ENCODE data around the gene NCOA4.
A peak's percentile ranks its signal among the peaks of the same experiment; 100 is the strongest.
"Not testable (repeated sequence)": the region's sequence is repeated elsewhere in the genome, so short reads cannot be mapped to it uniquely, and the experiment has no call there.

The NCOA4 gene

DNA sequence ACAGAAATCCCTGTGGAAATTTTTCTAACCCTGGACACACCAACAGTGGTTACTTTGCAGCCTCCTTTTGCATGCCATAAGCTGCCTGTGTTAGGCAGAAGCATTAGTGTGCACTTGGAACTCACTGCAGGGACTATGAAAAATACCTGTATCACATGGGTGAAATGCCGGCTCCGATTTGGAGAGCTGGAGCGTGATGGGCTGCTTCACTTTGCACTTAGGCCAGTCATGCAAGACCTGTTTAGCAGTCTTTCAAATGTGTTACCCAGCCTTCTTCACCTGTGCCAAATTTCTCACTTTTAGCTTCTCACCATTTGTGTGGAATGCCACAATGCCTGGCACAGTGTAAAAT is 11.3 kb downstream of the NCOA4 start:
- DNase-seq, result no peak

DNA sequence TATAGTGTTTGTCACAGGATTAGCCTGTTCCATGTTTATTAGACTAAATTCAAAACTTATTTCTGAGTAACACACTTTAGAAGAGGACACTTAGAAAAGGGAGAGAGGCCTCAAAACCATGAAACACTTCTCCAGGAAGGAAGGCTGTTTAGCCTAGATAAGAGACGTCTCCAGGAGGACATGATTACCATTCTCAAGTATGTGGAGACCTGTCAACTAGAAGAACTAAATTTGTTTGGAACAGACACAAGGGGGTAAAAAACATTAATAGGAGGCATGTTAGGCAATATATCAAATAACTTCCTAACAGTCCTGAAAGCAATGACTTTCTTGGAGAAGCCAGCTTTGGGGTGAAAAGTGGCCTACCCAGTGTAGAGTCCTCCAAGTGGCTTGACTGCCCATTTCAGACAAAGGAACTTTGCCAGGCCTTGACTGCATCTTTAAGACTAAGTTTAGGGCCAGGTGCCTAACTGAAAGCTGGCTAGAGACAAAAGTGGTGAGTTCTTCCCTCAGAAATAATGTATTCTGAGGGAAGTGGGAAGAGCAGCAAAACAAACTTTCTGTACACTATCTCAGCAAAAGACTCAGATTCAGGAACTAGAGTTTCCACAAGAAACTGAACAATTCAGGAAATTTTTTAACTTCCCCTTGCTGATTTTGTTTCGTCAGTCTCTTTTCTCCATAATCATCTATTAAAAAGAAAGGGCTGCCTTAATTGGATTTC is 11.8 kb downstream of the NCOA4 start:
- DNase-seq, result no peak

DNA sequence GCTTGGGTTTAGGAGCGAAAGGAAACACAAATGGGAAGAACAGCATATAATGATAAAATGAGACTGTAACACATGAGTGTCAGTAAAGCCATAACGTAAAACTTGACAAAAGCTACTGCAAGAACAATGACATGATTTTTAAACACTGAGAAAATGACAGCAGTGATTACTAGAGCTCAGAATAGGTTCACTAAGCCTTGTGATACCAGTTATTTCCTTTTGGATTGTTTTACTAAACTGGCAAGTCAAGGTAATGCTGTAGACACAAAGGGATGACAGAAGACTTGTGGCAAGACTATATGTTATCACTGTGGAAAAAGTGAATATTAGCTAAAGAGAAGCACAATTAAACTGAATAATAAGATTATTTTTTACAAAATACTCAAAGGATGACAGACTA is 12.7 kb downstream of the NCOA4 start:
- DNase-seq, result no peak

DNA sequence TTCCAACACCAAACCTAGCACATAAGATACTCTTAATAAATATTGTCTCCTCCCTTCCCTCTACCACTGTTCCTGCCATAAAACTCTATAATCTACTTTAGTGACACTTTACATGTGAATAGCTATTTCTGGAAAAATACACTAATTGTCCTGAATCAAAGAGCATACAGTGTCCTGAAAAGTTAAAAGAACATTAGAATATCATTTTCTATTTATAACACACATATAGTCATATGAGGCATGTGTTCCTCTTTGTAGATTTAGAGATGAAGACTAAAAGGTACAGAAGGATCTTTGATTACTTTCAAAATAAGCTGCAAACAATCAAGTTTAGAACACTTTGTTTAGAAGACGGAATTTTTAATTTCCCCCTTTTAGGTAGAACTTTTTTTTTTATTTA is 13.6 kb downstream of the NCOA4 start:
- DNase-seq, result no peak

GRCh38 chr10:46016190-46016589 is 14.2 kb downstream of the NCOA4 start:
- no peak for DNase-seq

DNA sequence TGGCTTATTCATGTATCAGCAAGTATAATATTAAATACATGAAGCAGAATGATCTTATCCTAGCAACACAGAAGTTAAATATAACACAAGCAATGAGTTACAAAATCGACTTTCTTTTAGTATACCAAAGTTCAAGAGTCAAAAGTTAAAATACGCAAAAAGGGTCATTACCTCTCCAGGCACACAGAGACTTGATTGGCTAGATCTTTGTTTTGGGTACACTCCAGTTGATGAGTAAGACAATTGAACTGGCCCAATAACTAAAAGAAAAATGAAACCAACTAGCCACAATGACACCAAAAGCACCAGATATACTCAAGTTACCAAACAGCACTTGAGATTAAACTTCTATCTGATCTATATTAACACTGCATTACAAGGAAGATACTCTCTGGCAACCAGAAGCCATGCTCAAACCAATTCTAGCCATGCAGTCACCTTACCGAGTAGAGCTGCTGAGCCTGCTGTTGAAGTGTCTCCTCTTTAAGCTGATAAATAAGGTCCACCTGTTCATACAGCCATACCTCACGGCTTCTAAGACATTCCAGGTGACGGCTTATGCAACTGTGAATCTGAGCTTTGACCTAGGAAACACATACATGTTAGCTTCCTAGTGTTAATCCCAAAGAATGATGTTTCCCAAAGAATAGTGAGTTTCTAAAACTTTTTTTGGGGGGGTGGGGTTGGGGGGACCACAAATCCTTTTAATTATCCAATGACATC is 15.6 kb downstream of the NCOA4 start:
- DNase-seq, result no peak

GRCh38 chr10:46014206-46014605 is 16.2 kb downstream of the NCOA4 start:
- DNase-seq, result no peak

DNA sequence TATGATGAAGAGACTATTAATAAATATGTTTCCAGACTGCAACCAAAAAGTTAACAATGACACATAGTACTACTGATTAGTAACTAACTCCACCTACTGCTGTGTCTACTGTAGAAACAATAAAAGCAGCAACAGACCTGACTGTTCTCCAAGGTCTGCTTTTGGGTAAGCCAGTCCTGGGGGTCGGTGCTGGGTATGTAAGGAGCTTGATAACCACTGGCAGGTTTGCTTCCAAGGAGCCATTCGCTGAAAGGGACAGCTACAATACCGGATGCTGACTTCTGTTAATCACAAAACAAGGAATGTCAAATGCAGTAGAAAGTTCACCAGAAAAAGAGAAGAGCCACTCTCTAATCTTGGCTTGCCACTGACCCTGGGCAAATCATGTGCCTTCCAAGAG is 17.7 kb downstream of the NCOA4 start:
- no peak for DNase-seq

DNA sequence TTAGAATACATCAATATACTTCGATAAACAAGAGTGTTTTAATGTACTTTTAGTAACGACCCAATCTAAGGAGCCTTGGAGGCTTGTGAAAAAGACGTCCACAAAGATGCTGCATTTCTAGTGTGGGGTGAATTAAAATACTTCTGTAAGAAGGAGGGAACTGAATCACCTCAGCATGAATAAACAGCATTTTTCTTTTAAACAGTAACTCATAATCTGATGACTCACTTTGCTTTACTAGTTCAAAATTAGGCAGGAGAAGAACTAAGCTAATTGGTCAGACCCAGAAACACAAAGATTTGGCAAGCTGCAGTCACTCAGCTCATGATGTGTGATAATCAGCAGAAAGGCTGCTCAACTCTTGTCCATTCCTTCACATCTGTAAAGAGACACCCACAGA is 24.2 kb downstream of the NCOA4 start:
- no peak for DNase-seq

GRCh38 chr10:46005383-46005782 is 25.0 kb downstream of the NCOA4 start:
- DNase-seq, result no peak

- no peak for DNase-seq
Measured at GRCh38 chr10:46004963-46005362, 25.5 kb downstream of the NCOA4 start.

DNA sequence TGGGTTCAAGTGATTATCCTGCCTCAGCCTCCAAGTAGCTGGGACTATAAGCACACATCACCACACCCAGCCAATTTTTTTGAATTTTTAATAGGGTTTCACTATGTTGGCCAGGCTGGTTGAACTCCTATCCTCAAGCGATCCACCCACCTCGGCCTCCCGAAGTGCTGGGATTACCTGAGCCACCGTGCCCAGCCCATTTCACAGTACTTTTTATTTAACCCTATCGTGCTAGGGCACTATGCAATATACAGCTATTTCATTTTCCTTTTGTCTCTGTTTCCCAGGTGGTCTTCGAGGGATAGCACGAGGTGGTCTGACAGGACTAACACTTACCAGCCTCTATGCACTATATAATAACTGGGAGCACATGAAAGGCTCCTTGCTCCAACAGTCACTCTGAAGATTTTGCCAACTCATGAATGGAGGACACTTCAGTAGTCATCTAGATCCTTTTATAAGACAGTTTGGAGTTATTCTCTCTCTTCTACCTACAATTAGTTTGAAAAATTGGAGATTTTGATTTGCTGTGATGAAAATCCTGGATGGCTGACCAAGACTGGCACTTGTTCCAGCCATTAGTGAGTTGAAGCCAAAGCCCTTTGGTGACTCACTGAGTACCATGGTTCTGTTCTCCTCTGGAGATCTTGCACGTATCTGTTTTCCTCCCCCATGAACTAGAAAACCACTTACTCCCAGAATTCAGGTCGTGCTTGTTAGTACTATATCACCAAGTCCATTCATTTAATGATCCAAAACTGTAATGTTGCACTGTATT is 27.3 kb downstream of the NCOA4 start:
- no peak for DNase-seq

GRCh38 chr10:46002189-46002687 is 28.2 kb downstream of the NCOA4 start:
- not testable (repeated sequence) for DNase-seq

DNA sequence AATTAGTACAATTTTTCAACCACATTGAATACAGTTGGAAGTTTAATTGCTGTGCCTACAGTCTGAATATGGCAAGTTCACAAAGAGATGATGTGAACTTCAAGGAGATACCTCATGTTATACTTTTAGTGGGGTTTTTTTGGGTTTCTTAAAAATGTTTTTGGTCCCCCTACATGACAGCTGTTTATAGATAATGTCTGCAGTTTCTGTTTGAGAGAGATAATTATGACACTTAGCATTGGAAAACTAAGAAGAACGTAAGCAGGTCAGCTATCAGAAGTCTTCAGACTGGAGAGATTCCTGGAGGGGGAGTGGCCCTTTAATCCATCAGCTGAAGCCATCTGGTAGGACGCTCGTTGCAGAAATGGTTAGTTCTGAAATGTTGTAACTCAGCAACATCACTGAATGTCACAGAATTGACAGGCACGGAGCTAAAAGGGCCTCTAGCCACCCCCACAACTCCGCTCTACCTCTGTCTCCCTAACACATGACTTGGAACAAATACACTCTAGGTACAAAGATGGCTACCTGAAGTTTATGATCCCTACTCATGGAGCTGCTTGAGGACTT is 29.2 kb downstream of the NCOA4 start:
- DNase-seq, result no peak

GRCh38 chr10:46000538-46000937 is 29.9 kb downstream of the NCOA4 start:
- no peak for DNase-seq

- not testable (repeated sequence) for DNase-seq
Measured at GRCh38 chr10:45999955-46000354, 30.5 kb downstream of the NCOA4 start.

DNA sequence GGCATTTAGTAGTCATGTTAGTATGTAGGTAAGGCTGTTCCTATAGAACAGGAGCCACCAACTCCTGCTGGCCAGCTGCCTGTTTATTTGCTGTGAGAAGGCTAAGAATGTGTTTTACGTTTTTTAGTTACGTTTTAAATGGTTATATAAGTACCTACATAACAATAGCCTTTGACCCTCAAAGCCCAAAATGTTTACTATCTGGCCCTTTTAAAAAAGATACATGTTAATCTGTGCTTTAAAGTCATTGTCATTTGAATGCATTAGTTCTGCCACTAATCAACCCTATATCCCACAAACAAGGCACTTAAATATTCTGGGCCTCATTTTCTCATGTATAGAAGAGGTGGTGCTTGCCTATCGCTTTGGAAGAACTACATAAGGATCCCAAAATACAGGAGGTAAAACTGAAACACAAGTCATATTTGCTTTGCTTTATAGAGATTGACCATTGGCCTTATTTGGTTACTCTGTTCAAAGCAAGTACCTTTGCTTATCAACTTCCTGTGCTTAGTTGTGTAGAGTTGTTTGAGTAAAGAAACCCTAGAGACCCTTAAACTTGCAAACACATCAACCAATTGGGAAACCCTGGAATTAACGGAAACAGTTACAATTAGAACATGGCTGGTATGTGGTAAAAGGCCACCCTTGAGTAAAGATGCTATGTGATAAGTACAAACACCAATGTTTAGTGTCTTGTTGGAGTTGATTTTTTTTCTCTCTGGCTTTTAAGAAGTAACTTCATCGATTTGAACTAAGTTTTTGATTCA is 32.2 kb downstream of the NCOA4 start:
- DNase-seq, result no peak

- DNase-seq, result no peak
Measured at GRCh38 chr10:45997557-45997956, 32.9 kb downstream of the NCOA4 start.

DNA sequence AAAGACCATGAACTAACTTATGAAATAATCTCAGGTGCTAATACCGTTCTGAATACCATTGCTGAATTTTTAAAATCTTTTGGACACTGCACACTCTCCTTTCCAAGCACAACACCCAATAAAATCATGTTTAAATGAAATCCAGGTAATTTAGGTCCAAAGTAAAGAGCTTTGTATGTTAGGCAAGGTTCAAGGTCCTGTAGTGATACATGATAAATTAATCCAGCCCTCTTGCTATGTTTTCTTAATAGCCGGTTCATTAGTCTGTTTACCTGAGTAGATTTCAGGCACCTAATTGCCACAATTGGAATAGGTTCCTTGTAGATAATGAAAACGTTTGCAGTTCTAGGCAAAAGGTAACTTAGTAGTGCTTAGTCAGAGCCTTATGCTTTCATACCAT is 44.8 kb downstream of the NCOA4 start:
- not testable (repeated sequence) for DNase-seq

GRCh38 chr10:45984473-45984872 is 46.0 kb downstream of the NCOA4 start:
- DNase-seq, result not testable (repeated sequence)

DNA sequence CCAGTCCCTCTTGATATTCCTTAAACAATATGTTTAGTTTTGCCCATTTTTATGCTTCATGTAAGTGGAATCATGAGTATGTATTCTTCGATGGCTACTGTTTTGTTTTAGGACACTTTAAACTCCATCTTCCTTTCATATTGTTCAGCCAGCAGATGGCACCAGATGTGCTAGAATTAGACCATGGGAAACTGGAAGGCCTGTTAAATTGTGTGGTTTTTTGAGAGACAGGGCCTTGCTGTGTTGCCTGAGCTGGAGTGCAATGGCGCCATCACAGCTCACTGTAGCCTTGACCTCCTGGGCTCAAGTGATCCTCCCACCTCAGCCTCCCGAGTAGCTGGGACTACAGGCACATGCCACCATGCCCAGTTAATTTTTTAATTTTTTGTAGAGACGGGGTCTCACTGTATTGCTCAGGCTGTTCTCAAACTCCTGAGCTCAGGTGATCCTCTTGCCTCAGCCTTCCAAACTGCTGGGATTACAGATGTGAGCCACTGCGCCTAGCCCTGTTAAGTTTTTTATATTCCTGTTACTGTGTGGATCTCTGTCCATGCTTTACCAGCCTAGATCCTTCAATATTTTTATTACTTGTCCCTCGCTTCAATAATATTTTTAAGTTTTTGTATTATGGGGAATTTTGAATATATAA is 46.8 kb downstream of the NCOA4 start:
- DNase-seq, result peak; percentile 0 to 20

DNA sequence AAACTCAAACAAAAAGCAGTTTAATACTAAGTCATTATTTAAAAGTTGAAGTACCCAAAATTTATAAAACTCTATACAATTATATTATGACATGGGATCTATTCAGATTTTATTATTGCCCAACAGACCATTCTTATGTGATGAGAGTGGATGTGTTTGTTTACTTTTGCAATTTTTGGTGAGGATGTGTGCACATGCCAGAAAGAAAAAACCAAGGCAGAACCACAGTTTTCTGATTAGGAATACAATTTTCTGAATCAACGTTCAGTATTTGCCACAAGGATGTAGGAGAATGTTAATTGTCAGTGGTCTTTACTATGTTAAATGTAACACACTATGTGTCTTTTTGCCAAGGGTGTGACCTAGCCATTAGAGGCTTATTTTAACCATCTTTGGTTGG is 49.1 kb downstream of the NCOA4 start:
- not testable (repeated sequence) for DNase-seq
